KMS-11 (cell line): ENCODE data around the gene KRTAP10-3.
"Not testable (repeated sequence)": the region's sequence is repeated elsewhere in the genome, so short reads cannot be mapped to it uniquely, and the experiment has no call there.

ENCODE experiments used
- H2AFZ ChIP-seq: fragments of 200-600 bp; sonication (generic); 2 replicates; pipeline ENCODE4 v1.6.1; 2016; ENCODE audit warnings: antibody characterized with exemption, mixed run types, low read depth
- H3K27ac ChIP-seq: fragments of 200-600 bp; sonication (generic); 2 replicates; pipeline ENCODE4 v1.6.1; 2016; ENCODE audit warnings: mild to moderate bottlenecking, mixed run types
- H3K27me3 ChIP-seq: fragments of 200-600 bp; sonication (generic); 2 replicates; pipeline ENCODE4 v1.6.1; 2017; ENCODE audit warnings: mild to moderate bottlenecking, low read depth, mixed run types, moderate library complexity; ENCODE audit not compliant: insufficient read depth
- H3K36me3 ChIP-seq: fragments of 200-600 bp; sonication (generic); 2 replicates; pipeline ENCODE4 v1.6.1; 2017; ENCODE audit warnings: mild to moderate bottlenecking, mixed run types; ENCODE audit not compliant: insufficient read depth
- H3K4me1 ChIP-seq: fragments of 200-600 bp; sonication (generic); 2 replicates; pipeline ENCODE4 v1.6.1; 2016; ENCODE audit warnings: mild to moderate bottlenecking, low read depth, mixed run types; ENCODE audit not compliant: poor library complexity, severe bottlenecking
- H3K4me2 ChIP-seq: fragments of 200-600 bp; sonication (generic); 2 replicates; pipeline ENCODE4 v1.7.0; 2016; ENCODE audit warnings: mild to moderate bottlenecking, mixed run types
- H3K4me3 ChIP-seq: fragments of 200-600 bp; sonication (generic); IDR thresholded peaks from 2 replicates; pipeline ENCODE4 v1.6.1; 2017; ENCODE audit warnings: low read depth, low read length, mixed read lengths; ENCODE audit not compliant: insufficient read depth
- H3K79me2 ChIP-seq: fragments of 200-600 bp; sonication (generic); 2 replicates; pipeline ENCODE4 v1.6.1; 2016; ENCODE audit warnings: low read depth, mixed run types; ENCODE audit not compliant: insufficient read depth
- H3K9ac ChIP-seq: fragments of 200-600 bp; sonication (generic); 2 replicates; pipeline ENCODE4 v1.6.1; 2016; ENCODE audit warnings: mild to moderate bottlenecking, mixed run types
- H4K20me1 ChIP-seq: fragments of 200-600 bp; sonication (generic); 2 replicates; pipeline ENCODE4 v1.6.1; 2016; ENCODE audit warnings: mild to moderate bottlenecking, mixed run types; ENCODE audit not compliant: insufficient read depth
- CTCF ChIP-seq: fragments of 200-600 bp; sonication (generic); conservative IDR thresholded peaks from 2 replicates; pipeline ENCODE4 v1.6.1; 2017; ENCODE audit warnings: low read depth, mild to moderate bottlenecking, antibody characterized with exemption, low read length, moderate library complexity, mixed read lengths

Gene KRTAP10-3

DNA sequence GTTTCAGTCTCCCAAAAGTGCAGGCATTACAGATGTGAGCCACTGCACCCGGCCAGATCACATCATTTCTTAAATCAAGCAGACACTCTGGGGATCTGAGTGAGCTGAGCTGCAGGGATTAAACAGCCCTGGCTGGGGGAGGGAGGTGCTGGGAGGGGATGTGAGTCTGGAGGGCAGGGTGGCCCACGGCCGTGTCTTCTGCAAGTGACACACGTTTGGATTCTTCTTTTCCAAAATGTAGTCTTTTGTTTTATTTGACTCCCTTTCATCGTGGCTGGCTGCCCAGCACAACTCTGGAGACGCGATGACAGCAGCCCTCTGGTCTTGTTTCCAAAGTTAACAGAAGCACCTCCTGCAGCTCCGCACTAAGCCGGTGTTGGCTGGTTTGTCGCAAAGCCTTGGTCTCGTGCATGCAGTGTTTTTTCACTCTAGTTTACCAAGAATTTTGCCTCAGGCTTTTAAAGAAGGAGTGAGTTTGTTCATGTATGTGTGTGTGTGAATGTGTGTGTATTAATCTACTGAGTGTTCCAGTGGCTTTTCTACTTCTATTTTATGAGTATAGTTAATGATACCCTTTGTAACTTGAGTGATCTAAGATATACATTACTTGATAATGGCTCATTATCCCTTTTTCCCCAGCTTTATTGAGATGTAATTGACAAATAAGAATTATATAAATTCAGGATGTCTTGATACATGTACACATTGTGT is 24.6 kb upstream of the KRTAP10-3 start:
- Histone ChIP-seq H3K4me3 (no peak overlapping the region), H3K4me2 (no peak overlapping the region), H3K27ac (no peak overlapping the region), H3K9ac (no peak overlapping the region), H4K20me1 (no peaks in the 10 kb centered on the region), H3K27me3 (peaks cover 37% of the 10 kb centered on the region; the same call in 1 of the 2 replicates), H2AFZ (no peak overlapping the region), H3K4me1 (no peaks in the 10 kb centered on the region), H3K79me2 (no peaks in the 10 kb centered on the region), H3K36me3 (no peaks in the 10 kb centered on the region)
- no peak for TF ChIP-seq CTCF

DNA sequence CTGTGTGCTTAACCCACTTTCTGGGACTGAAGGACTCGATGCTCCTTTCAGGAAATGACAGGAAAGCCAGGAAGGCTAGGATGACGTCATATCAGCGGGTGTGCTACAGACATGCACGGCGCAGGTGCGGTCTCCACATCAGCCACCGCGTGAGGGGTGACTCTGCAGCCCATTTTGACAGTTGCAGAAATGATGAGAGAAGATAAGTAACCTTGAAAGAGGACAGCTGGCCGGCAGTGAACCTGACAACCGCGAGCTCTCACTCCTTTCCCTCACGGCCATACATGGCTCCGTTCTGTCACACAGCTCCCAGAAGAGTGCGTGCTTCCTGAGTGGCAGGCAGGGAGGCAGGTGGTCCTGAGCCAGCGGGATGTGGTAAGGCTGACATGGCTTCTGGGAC is 23.5 kb upstream of the KRTAP10-3 start:
- Histone ChIP-seq H3K4me1 (no peaks in the 10 kb centered on the region), H3K4me2 (no peak overlapping the region), H4K20me1 (no peaks in the 10 kb centered on the region), H3K9ac (no peak overlapping the region), H3K36me3 (no peaks in the 10 kb centered on the region), H2AFZ (no peak overlapping the region), H3K27ac (no peak overlapping the region), H3K4me3 (no peak overlapping the region), H3K27me3 (peaks cover 48% of the 10 kb centered on the region; the same call in 1 of the 2 replicates), H3K79me2 (no peaks in the 10 kb centered on the region)
- no peak for TF ChIP-seq CTCF

- Histone ChIP-seq H3K79me2 (no peaks in the 10 kb centered on the region), H3K4me1 (no peaks in the 10 kb centered on the region), H3K27ac (no peak overlapping the region), H4K20me1 (no peaks in the 10 kb centered on the region), H3K4me2 (no peak overlapping the region), H3K27me3 (peaks cover 50% of the 10 kb centered on the region; the same call in 1 of the 2 replicates), H3K9ac (no peak overlapping the region), H3K4me3 (no peak overlapping the region), H2AFZ (no peak overlapping the region), H3K36me3 (no peaks in the 10 kb centered on the region)
- TF ChIP-seq CTCF = no peak
Measured at GRCh38 chr21:44581158-44581557, 22.6 kb upstream of the KRTAP10-3 start.

- not testable (repeated sequence) for H2AFZ ChIP-seq, H4K20me1 ChIP-seq, H3K79me2 ChIP-seq, H3K4me1 ChIP-seq, H3K9ac ChIP-seq, H3K36me3 ChIP-seq, H3K27ac ChIP-seq, H3K4me3 ChIP-seq, H3K4me2 ChIP-seq
- peaks cover 46% of the 10 kb centered on the region; the same call in 1 of the 2 replicates for H3K27me3 ChIP-seq
Measured at GRCh38 chr21:44580231-44580821, 21.7 kb upstream of the KRTAP10-3 start, which contains the start of gene KRTAP10-5. TSS of gene KRTAP10-5 (minus strand) at chr21:44580604. CDS start at chr21:44580578, 26 bp downstream.

DNA sequence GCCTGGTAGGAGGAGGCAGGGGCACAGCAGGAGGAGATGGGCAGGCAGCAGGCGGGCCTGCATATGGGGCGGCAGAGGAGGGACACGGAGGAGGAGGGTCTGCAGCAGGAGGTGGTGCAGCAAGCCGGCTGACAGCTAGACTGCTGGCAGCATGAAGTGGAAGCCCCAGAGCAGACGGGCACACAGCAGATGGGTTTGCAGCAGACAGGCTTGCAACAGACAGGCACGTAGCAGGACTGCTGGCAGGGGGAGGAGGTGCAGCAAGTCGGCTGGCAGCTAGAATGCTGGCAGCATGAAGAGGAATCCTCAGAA is 21.2 kb upstream of the KRTAP10-3 start:
- Histone ChIP-seq H4K20me1 (no peaks in the 10 kb centered on the region), H3K27me3 (peaks cover 47% of the 10 kb centered on the region; the same call in 1 of the 2 replicates), H3K9ac (no peak overlapping the region), H3K4me1 (no peaks in the 10 kb centered on the region), H3K4me3 (no peak overlapping the region), H3K36me3 (no peaks in the 10 kb centered on the region), H3K79me2 (no peaks in the 10 kb centered on the region), H2AFZ (no peak overlapping the region), H3K27ac (no peak overlapping the region), H3K4me2 (no peak overlapping the region)
- no peak for TF ChIP-seq CTCF
